Panc1 (cell line): ENCODE measurements around the gene OR6J1. TPM values are rescaled to one million over a fixed set of nuclear protein-coding genes. Genes with fewer than 3 reads are reported as not detected.

Source experiments
- ATAC-seq: fragments of 200-7000 bp; cut with Tn5 transposase; 2 replicates; pipeline ENCODE4 v1.9.1; 2020; ENCODE audit warnings: mild to moderate bottlenecking, moderate library complexity
- BruUV-seq: library from RNA; stranded (reverse); fragments of 400-500 nt; replicated peaks from 2 replicates; lab custom pipeline; 2021; lab: Mats Ljungman, UMichigan
- CTCF ChIA-PET: fragments of 300-600 bp; sonication (Branson Sonifier 250); formaldehyde crosslinking; loops from one replicate; lab custom pipeline; 2022; ENCODE audit warnings: antibody characterized with exemption; lab: Charles Lee
- POLR2A ChIA-PET: fragments of 300-600 bp; sonication (Branson Sonifier 250); formaldehyde crosslinking; loops from one replicate; lab custom pipeline; 2022; ENCODE audit warnings: antibody characterized with exemption; lab: Charles Lee
- DNase-seq: peaks from one replicate; pipeline ENCODE4 v3.0.0-alpha.2; 2010; ENCODE audit warnings: low read depth, low spot score
- H3K27ac ChIP-seq: 2 replicates; pipeline ENCODE4 v1.5.1; 2011; ENCODE audit warnings: mild to moderate bottlenecking, low read length, inconsistent platforms
- H3K27me3 ChIP-seq: fragments of 200-500 bp; sonication (Bioruptor generic); 2 replicates; pipeline ENCODE4 v1.6.0; 2014; ENCODE audit warnings: low read length, inconsistent platforms; ENCODE audit not compliant: control insufficient read depth, insufficient read depth
- H3K36me3 ChIP-seq: fragments of 200-500 bp; sonication (Bioruptor generic); 2 replicates; pipeline ENCODE4 v1.5.1; 2014; ENCODE audit warnings: inconsistent platforms, mild to moderate bottlenecking, low read length, moderate library complexity; ENCODE audit not compliant: control insufficient read depth, insufficient read depth
- H3K4me1 ChIP-seq: 2 replicates; pipeline ENCODE4 v1.5.1; 2011; ENCODE audit warnings: inconsistent platforms, mild to moderate bottlenecking, low read length, moderate library complexity; ENCODE audit not compliant: control insufficient read depth, insufficient read depth
- H3K4me3 ChIP-seq, 2 experiments: 2 replicates each; pipeline ENCODE4 v1.5.1; 2011 to 2012; ENCODE audit warnings: low read depth in 2 of 2, low read length in 2 of 2, mild to moderate bottlenecking in 2 of 2, inconsistent platforms in 1 of 2, moderate library complexity in 1 of 2
- H3K9me3 ChIP-seq: fragments of 200-500 bp; sonication (Bioruptor generic); 2 replicates; pipeline ENCODE4 v1.5.1; 2014; ENCODE audit warnings: low read depth, mild to moderate bottlenecking, inconsistent platforms, low read length, moderate library complexity; ENCODE audit not compliant: control insufficient read depth, insufficient read depth
- POLR2AphosphoS5 ChIP-seq: IDR thresholded peaks from 2 replicates; pipeline ENCODE4 v1.6.1; 2012; ENCODE audit warnings: mild to moderate bottlenecking, low read depth, low read length, moderate library complexity
- SIN3A ChIP-seq: IDR thresholded peaks from 2 replicates; pipeline ENCODE4 v1.6.1; 2012; ENCODE audit warnings: low read depth, mild to moderate bottlenecking, low read length, moderate library complexity, borderline replicate concordance; ENCODE audit not compliant: insufficient read depth
- TCF7L2 ChIP-seq: IDR thresholded peaks from 2 replicates; pipeline ENCODE4 v1.6.1; 2011; ENCODE audit warnings: mild to moderate bottlenecking, low read depth, low read length, inconsistent platforms
- in situ Hi-C: cut with HindIII; loops from 2 replicates; pipeline ENCODE4 v1.10.0; 2016; ENCODE audit warnings: low sequenced_read_pairs, low pct_unique_long_range_greater_than_20kb
- intact Hi-C: fragments of 100-400 bp; cut with micrococcal nuclease; formaldehyde crosslinking; loops from one replicate; pipeline ENCODE4 v1.10.0; 2022; ENCODE audit not compliant: unreplicated experiment
- total RNA-seq: library from RNA; stranded (reverse); gene quantifications from one replicate; pipeline ENCODE4 v1.2.1, GENCODE V29; 2021; ENCODE audit not compliant: unreplicated experiment
- TF ChIP-seq, protein P1 (sequence below): fragments of 450-650 bp; IDR thresholded peaks from 2 replicates; pipeline ENCODE4 v1.5.1; 2017; ENCODE audit warnings: mild to moderate bottlenecking
- TF ChIP-seq, protein P2 (sequence below), 2 experiments: IDR thresholded peaks; 2 replicates each; pipeline ENCODE4 v1.6.1; 2011 to 2012; ENCODE audit warnings: low read depth in 2 of 2, control low read depth in 1 of 2, low read length in 1 of 2, mild to moderate bottlenecking in 1 of 2, moderate library complexity in 1 of 2; ENCODE audit not compliant: insufficient read depth in 1 of 2

The OR6J1 gene
- total RNA-seq, 1 experiment from 2014 or later, result not detected

DNA sequence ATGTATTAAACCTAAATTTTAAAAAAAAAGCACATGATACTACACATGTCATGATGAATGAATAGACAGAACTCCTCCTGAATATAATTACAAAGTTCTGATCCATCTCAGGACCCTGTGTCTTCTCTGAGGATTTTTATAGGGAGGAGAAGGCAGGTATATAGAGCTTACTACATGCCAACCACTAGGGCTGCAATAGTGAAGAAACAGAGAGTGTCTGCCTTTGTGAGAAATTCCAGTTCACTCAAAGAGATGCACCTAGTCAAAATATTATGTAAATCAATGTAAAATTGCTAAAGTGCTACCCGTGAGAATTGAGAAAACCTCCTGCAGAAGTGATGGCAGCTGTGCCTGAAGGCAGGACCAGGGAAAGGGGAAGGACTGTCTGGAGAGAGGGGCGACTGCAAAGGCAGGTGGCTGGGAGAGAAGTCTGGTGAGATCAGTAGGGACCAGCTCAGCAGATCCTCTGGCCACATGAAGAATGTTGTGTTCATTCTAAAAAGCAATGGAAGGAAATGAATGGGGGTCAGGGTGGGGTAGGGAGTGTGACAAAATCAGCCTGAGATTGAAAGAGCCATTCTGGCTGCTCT is 31.0 kb downstream of the OR6J1 start:
- ChIA-PET POLR2A (no interaction called here), CTCF (no interaction called here)
- BruUV-seq, result no TSS peak
- no peaks in the 10 kb centered on the region for H3K9me3 ChIP-seq
- in situ Hi-C loops (no loop called here), intact Hi-C loops (no loop called here)
- no peaks in the 10 kb centered on the region for H3K36me3 ChIP-seq
- no peak overlapping the region for H3K4me3 ChIP-seq
- H3K4me1 ChIP-seq, result no peaks in the 10 kb centered on the region
- ATAC-seq (no peak), DNase-seq (no peak)
- H3K27me3 ChIP-seq, result no peaks in the 10 kb centered on the region
- H3K27ac ChIP-seq, result no peak overlapping the region
- TF ChIP-seq, protein P1, sequence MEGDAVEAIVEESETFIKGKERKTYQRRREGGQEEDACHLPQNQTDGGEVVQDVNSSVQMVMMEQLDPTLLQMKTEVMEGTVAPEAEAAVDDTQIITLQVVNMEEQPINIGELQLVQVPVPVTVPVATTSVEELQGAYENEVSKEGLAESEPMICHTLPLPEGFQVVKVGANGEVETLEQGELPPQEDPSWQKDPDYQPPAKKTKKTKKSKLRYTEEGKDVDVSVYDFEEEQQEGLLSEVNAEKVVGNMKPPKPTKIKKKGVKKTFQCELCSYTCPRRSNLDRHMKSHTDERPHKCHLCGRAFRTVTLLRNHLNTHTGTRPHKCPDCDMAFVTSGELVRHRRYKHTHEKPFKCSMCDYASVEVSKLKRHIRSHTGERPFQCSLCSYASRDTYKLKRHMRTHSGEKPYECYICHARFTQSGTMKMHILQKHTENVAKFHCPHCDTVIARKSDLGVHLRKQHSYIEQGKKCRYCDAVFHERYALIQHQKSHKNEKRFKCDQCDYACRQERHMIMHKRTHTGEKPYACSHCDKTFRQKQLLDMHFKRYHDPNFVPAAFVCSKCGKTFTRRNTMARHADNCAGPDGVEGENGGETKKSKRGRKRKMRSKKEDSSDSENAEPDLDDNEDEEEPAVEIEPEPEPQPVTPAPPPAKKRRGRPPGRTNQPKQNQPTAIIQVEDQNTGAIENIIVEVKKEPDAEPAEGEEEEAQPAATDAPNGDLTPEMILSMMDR, result no peak
- TF ChIP-seq SIN3A, result no peak

DNA sequence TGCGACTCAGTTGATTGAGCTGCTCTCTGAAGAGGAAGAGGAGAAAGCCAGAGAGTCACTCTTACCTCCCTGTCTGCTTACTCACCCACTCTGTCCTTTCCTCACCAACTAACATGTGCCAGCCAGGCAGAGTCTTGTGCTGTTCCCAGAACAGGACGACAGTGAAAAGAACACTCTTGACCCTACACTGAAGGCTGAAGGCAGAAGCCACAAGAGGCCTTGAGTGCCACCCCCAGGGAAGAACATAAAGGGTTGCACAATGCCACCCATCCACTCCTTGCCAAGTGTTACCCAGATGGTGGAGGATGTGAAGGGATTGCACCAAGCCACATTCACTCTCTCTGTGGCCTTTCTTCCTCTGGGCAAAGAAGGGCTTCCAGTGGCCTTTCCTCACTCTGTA is 33.2 kb downstream of the OR6J1 start:
- no peak for DNase-seq
- intact Hi-C loops (no loop called here), in situ Hi-C loops (no loop called here)
- Histone ChIP-seq H3K27me3 (no peaks in the 10 kb centered on the region), H3K4me1 (no peaks in the 10 kb centered on the region), H3K36me3 (no peaks in the 10 kb centered on the region), H3K27ac (no peak overlapping the region), H3K9me3 (no peaks in the 10 kb centered on the region), H3K4me3 (no peak overlapping the region)
- CTCF ChIA-PET, result no interaction called here
- ATAC-seq, result no peak
- no peak for TF ChIP-seq TCF7L2
- no peak for TF ChIP-seq SIN3A
- TF ChIP-seq, protein P1, result no peak
- TF ChIP-seq, protein P2, sequence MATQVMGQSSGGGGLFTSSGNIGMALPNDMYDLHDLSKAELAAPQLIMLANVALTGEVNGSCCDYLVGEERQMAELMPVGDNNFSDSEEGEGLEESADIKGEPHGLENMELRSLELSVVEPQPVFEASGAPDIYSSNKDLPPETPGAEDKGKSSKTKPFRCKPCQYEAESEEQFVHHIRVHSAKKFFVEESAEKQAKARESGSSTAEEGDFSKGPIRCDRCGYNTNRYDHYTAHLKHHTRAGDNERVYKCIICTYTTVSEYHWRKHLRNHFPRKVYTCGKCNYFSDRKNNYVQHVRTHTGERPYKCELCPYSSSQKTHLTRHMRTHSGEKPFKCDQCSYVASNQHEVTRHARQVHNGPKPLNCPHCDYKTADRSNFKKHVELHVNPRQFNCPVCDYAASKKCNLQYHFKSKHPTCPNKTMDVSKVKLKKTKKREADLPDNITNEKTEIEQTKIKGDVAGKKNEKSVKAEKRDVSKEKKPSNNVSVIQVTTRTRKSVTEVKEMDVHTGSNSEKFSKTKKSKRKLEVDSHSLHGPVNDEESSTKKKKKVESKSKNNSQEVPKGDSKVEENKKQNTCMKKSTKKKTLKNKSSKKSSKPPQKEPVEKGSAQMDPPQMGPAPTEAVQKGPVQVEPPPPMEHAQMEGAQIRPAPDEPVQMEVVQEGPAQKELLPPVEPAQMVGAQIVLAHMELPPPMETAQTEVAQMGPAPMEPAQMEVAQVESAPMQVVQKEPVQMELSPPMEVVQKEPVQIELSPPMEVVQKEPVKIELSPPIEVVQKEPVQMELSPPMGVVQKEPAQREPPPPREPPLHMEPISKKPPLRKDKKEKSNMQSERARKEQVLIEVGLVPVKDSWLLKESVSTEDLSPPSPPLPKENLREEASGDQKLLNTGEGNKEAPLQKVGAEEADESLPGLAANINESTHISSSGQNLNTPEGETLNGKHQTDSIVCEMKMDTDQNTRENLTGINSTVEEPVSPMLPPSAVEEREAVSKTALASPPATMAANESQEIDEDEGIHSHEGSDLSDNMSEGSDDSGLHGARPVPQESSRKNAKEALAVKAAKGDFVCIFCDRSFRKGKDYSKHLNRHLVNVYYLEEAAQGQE (IDR thresholded peaks at IDR 0.05; ENCODE audit: insufficient read depth in 1 of 2, low read depth in 2 of 2, low read length in 1 of 2), result no peak
- no peak for TF ChIP-seq POLR2AphosphoS5
- POLR2A ChIA-PET, result no interaction called here
- BruUV-seq, result no TSS peak
